Femur (tissue), 1 donor: ENCODE results near the gene WFIKKN2.
"Not testable (repeated sequence)": the region's sequence is repeated elsewhere in the genome, so short reads cannot be mapped to it uniquely, and the experiment has no call there.

Experiments used
- DNase-seq: peaks from one replicate; pipeline ENCODE4 v3.0.0-alpha.2; 2017

WFIKKN2 gene

DNA sequence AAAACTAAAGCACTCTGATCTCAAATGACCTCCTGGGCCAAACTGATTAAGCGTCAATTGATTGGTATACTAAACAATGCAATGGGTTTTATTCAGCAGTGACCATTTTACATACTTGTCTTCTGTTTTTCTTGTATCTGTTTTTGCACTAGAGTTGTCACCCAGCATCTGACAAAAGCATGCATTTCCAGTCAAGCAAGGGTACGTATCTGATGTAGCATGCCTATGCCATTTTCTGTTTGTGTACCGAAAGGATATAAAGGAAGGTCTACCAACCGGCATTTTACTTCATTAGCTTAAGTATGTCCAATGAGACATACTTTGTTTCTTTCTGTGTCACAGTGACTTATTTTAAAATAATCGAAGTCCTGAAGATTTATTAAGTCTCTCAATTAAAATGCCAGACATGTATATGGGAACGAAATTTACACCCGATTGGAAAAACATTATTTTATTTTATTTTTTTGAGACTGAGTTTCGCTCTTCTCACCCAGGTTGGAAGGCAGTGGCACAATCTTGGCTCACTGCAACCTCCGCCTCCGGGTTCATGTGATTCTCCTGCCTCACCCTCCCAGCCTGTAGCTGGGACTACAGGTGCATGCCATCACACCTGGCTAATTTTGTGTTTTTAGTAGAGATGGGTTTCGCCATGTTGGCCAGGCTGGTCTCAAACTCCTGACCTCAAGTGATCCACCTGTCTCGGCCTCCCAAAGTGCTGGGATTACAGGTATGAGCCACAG, 23.3 kb downstream of the WFIKKN2 start:
- no peak for DNase-seq

DNA sequence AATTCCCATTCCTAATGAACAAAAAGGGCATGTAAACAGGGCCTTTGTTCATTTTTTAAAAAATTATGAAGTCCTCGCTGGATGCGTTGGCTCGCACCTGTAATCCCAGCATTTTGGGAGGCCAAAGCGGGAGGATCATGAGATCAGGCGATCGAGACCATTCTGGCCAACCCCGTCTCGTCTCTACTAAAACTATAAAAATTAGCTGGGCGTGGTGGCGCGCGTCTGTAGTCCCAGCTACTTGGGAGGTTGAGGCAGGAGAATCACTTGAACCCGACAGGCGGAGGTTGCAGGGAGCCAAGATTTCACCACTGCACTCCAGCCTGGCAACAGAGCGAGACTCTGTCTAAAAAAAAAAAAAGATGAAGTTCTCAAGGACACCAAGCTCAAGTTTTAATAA, 24.3 kb downstream of the WFIKKN2 start:
- not testable (repeated sequence) for DNase-seq

DNA sequence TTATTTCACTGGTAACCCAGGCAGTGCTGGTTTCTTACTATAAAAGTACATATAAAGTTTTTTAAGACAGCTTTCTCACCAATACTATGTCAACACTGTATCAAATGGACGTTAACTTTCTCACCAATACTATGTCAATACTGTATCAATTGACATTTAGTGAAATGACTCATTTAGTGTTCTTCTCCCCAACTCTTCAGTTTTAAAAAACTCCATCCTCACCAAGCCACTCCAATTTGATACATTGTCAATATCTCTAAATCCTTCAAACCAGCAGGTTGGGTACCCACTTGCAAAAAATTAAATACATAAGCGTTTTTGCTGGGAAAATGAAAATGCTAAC, 25.9 kb downstream of the WFIKKN2 start:
- no peak for DNase-seq

DNA sequence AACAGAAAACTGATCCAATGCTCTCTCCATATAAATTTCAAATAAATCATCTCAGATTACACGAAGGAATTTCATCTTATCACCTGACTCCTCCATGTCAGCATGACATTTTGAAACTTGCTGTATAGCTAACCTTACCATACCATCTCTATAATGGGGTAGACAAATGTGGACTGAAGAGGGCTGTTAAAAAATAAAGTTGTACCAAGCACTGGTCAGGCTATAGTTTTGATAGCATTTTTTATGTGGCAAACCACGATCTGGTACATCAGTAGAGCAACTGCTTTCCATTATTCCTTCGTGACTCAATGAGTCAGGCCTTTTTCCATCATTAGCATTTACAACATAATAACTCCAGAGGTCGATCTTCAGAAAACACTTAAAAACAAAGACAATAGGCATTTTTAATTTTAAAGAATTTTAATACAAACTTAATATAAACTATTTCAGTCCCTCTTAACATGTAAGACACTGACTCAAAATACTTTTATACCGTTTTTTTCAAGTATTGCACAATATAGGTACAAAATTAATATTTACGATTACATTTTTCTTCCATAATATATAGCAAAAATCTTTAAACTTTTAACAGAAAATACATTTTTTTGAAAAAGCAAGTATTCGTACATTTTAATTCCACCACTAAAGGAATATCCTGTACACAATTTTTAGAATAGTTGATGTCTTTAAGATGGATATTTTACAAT, 26.6 kb downstream of the WFIKKN2 start:
- DNase-seq = no peak

DNA sequence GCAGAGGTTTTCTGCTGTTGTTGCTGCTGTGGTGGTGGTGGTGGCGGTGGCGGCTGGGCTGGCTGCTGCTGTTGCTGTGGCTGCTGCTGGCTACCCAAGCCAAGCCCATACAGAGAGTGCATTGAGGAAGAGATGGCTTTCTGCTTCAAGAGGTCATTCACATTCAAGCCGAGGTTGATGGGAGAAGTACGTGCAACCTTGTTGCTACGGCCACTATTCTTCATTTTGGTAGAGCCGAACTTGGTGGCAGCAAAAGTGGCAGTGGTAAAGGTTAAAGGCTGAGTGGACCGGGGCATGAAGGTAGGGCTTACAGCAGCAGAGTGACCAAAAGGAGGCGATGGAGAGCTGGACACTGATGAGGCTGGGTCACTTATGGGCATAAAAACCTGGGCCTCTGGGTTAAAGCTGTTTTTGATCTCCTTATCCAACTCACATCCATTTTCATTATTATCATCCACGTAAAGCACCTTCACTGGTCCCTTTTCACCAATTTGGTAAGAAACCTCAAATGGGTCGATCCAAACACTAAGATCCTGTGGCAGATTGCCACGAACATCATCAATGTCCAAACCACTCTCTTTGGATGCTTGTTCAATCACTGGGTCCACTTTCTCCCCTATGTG, 27.9 kb downstream of the WFIKKN2 start:
- peak; percentile 46 for DNase-seq

DNA sequence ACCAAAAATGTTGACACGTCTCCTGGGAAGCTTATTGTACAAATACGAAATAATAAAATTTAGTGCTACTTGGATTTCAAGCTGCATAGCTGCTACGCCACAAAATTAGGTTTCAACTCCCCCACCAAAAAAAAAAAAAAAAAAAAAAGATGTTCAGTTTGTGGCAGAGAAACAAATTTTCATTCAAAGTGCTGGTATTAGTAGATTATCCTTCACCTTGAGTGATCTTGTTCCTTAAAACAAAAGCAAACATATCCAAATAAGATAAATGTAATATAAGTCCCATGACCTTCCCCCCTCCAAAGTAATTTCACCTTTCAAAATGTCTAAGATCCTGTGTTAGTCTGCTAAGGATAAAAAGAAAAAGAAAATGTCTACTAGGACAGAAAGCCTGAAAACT, 28.5 kb downstream of the WFIKKN2 start:
- DNase-seq = no peak

DNA sequence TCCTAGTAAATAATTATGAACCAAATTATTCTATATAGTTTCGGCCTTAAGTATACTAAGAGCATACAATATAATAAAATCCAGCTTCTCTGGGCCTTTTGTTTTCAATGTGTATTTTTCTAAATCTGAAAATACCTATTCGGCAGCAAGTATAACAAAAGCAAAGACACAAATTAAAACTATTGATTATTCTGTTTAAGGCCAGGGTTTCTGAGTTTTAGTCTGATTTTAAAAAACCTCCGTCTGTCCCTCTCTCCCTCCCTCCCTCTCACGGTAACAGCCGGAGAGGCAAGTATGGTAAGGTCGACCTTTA, 29.3 kb downstream of the WFIKKN2 start:
- no peak for DNase-seq

DNA sequence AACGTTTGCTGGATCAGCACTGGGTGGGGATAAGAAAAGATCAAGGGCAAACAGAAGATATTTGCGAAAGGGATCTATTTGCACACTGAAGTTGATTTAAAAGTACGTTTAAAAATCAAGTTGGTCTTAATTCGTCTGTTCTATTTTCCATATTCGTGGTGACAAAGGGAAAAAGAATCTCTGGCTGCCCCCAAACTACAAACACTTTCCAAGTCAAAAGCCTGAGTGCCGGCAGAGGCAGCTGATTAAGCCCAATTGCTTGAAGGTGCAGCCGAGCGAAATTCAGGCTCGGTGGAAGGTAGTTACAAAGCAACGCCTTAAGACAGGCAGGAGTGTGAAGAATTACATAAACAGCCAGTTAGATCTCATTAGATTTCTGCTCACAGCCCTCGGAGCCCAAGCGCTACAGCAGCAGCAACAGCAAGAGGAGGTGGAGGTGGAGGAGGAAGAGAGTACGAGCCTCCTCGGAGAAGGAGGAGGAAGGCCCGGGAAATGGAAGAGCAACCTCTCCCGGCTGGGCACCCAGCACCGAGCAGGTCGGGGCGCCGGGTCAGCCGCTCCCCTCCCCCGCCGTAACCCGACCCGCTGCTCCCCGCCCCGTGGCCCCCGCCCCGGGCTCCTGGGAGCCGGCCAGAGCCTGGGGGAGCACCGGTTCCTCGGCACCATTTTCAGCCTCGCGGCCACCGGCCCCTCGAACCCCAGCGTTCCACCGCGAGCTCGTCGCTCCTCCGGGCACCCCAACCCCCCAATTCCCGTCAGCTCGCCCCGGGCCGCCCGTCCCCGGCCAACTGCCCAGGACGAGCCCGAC, 29.9 kb downstream of the WFIKKN2 start:
- DNase-seq = peak; percentile 78

DNA sequence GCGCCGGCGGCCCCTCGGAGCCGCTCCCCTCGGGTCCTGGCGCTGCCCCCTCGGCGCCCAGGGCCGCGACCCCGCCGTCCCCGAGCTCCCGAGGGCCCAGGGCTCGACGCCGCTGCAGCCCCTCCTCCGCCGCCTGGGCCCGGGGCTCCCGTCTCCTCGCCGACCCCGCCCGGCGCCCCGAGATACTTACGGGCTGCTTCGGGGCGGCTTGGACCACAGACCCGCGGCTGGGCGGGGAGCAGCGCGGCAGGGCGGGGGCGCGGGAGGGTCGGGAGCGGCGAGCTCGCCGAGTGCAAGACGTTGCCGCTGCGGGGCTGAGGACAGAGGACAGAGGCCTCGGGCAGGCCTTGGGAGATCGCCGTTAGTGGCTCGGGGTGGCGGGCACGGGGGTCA, 30.5 kb downstream of the WFIKKN2 start:
- DNase-seq = no peak

DNA sequence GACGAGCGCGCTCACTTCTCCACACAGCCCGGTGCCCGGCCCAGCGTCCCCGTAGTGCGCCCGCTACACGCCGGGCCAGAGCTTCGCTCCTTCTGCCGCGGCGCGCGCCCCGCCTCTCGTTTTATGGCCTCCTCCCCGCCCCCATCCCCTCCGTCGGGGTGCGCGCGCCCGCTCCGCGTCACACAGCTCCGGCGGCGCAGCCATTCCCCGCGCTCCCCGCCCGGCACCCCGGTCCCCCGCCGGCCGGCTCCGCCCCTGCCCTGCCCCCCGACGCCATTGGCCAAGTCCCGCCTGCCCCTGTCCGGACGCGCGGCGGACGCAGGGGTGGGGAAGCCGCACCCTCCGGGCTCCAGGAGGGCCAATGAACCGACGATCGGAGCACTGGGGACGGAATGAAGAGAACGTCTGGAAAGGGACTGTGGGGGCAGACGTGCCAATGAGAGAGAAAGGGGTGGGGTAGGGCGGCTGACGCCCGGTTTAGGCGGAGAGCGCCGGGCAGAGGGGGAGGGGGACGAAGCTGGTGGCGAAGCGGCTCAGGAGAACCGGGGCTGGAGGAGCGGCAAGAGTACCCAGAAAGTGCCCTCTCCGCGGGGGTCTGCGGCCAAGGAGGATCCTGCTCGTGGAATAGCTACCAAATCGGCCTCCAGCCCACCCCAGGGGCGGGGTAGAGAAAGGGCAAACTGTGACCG, 31.0 kb downstream of the WFIKKN2 start, which contains the start of gene TOB1:
TSS of gene TOB1 (minus strand) at position 94 of the 689 bp plus-strand sequence. CDS start 2,337 bp downstream, outside the sequence.
- peak; percentile 99 for DNase-seq

DNA sequence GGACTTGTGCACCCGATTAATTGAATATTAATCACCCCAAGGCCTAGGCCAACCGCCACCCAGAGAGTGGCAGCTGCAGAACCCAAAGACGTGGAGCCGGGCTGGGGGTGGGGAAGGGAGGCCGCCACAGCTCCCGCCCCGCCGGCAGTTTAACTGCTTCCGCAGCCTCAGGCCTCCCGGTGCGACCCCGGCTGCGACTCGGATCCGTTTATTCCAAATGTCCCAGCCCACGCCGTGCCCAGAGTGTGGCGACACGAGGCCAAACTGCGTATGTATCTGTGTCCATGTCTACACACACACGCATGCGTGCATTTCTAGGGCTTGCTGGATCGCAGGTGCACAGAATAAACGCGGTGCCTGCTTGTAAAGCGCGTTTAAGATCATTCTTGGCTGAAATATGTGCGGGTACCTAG, 31.6 kb downstream of the WFIKKN2 start:
- peak; percentile 84 for DNase-seq

DNA sequence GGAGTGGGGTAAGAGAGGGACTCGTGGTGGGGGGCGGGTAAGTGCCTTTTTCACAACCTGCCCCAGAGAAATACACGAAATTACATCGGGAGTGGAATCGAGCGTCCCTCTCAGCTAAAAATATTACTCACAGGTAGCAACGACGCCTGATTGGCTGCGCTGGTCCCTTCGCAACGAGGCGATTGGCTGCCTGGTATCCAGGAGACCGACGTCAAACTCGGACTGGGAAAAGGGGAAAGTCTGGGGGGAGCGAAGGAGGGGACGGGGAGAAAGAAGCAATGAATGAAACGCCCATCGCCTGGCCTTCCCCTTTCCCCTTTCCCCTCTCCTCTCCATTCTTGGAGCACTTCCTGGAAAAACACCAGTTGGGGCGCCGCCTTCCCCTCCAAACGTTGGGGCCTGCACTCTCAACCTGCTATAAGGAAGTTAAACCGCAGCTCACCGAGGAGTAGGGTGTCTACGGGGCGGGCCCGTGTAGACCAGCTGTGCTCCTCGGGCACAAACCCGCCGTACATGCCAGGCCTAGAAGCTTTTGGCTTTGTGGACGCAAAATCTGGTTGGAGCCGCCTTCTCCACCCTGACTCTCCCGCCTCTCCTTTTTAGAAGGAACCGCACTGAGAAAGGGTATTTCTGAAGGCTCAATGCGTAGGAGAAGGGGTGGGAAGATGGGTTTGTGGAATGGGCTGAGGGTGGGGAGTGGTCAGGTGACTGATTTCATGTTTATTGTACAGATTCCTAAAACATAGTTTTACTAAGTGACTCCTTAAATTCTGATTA, 32.2 kb downstream of the WFIKKN2 start:
- DNase-seq = peak; percentile 97

DNA sequence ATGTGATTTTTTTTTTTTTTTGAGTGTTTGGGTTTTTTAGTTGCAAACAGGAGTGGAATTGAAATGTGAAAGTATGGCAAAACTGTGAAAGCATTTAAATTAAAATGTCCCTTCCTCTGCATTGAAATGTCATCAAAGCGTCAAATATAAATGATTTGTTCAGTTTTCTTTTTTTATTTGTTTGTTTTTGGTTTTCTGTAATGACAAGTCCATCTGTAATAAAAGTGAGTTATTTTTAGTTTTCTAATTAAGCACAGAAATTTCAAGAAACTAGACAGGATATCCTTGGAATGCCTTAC, 32.7 kb downstream of the WFIKKN2 start:
- no peak for DNase-seq

DNA sequence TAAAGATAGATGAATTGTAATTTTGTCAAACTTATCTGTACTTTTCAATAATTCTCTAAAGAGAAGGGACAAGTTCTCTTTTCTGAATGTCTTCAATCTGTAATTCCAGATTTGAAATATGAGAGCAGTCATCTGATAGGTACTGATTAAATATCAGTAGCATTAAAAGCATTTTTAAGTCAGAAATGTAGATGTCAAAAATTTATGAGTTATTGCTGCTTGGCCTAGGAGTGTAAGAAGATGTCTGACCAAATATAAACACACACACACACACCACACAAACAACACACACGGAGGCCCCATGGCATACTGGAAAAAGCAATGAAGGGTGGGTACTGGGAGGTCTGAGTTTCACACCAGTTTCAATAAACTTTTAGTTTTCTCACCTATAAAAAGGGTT, 33.2 kb downstream of the WFIKKN2 start:
- DNase-seq = no peak

DNA sequence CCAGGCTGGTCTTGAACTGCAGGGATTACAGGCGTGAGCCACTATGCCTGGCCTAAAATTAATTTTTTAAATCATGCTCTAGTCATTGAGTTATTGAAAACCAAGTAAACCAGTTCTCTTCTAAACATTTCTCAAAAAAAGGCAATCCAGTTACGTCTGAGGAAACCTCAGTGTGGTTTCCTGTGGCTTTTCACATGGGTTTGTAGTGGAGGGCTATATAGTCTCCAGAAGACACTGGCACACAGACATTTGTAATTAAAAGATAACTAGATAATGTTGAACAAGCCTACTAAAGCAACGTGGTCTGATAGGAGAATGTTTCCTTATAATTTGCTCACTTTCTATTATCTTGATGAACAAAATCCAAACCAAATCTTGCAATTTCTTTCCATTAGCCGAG, 36.0 kb downstream of the WFIKKN2 start:
- no peak for DNase-seq

DNA sequence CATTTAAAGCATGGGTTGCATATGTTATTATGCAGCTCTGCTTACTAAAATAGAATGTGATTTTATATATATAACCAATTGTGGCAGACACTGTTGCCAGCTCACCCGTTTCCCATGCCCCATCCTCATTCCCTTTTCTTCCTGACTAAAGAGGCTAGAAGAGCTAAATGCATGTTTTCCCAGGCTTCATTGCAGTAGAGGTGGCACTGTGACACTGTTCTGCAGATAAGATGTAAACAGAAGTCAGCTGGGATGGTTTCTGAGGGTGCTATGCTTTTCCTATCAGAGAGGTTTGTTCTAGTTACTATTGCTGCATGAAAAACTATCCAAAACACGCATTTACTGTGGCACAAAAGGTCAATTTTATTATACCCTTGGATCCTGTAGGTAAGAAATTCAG, 36.5 kb downstream of the WFIKKN2 start:
- no peak for DNase-seq

DNA sequence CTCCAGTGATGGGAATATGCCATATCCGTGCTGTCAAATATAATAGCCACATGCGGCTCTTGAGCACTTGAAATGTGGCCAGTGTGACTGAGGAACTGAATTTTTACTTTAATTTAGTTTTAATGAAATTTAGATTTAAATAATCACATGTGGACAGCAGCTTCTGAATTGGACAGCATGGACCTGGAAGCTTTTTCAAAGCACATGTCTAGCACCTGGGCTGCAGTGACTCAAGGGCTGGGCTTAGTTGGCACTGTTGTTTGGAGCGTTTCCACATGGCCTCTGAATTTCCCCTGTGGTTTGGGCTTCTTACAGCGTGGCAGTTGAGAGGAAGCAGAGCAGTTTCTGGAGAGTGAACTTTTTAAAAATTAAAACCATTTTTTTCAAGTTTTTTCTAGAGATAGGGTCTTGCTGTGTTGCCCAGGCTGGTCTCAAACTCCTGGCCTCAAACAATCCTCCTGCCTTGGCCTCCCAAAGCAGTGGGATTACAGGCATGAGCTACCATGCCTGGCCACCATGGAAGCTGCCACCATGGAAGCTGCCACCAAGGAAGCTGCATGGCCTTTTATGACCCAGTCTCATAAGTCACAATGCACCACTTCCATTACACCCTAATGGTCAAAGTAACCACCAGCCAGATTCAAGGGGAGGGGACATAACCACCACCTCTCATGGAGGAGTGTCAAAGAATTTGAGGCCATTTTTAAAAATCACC, 37.5 kb downstream of the WFIKKN2 start:
- peak; percentile 72 for DNase-seq

DNA sequence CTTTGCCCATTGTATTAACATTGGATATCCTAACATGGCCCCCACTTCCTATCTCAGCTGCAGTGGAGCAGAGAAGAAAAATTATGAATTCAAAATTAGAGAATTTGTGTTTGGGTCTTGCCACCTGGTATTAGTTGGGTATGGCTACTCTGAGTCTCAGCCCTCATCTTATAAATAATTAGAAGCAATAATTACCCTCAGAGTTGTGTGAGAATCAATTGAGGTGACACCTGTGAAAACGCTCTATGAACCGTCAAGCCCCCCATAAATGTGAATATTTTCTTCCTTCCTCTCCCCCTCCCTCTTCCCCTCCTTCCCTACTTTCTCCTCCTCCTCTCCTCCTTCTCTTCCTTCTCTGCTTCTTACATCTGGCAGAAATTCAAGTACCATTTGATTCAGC, 39.7 kb downstream of the WFIKKN2 start:
- DNase-seq = no peak

DNA sequence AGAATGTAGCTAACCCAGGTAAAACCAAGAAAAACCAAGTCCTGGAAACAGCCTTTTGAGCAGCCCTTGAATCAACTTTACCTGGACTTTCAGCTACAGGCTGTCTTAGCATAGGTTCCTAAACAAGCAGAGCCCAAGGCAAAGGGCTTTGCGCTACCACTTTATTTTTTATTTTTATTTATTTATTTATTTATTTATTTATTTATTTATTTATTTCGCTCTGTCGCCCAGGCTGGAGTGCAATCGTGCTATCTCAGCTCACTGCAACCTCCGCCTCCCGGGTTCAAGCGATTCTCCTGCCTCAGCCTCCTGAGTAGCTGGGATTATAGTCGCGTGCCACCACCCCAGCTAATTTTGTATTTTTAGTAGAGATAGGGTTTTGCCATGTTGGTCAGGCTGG, 41.7 kb downstream of the WFIKKN2 start:
- DNase-seq = not testable (repeated sequence)

DNA sequence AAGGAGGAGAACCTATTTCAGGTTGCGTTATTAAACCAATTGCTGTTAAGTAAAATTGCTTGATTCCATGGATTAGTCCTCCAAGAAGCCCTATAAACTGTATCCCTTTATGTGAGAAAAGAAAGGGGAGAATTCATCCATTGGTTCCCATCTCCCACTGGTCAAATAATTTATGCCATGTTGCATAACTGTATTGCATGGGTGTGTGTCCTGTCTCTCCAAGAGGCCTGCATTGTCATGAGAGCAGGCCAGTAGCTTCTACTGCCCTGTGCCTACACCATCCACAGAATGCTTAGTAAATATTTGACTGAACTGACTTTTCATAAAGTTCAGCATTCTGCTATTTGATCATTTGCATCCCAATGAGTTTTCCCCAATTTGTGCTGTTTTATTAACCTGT, 42.5 kb downstream of the WFIKKN2 start:
- no peak for DNase-seq

DNA sequence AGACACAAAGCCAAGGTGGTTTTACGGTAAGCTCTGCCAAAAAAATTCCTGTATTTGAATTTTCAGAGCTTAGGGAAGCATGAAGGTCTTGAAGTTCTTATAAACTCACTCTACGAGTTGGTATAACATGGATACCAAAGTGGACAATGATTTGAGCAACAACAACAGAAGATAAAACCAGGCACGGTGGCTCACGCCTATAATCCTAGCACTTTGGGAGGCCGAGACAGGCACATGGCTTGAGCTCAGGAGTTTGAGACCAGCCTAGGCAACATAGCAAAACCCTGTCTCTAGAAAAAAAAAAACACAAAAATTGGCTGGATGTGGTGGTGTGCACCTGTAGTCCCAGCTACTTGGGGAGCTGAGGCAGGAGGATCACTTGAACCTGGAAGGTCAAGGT, 43.7 kb downstream of the WFIKKN2 start:
- no peak for DNase-seq

DNA sequence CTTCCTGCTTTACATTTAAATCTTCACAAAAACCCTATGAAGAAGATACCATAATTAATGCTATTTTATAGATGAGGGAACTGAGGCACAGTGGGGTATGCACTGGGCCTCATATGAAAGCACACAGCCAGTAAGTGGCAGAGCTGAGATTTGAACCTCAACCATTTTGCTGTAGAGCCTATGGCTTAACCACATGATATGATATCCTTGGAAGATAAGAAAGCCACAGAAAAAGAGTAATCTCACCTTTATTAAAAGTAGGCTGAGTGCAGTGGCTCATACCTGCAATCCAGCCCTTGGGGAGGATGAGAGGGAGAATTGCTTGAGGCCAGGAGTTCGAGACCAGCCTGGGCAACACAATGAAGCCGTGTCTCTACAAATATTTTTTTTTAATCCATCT, 45.8 kb downstream of the WFIKKN2 start:
- no peak for DNase-seq
